GM18861 (cell line): Measurements from ENCODE around the gene BAAT.
"Not testable (repeated sequence)": the region's sequence is repeated elsewhere in the genome, so short reads cannot be mapped to it uniquely, and the experiment has no call there.

Experiments used
- ATAC-seq: cut with Tn5 transposase; IDR thresholded peaks from one replicate; pipeline ENCODE4 v1.9.1; 2021; ENCODE audit not compliant: unreplicated experiment

Gene BAAT

DNA sequence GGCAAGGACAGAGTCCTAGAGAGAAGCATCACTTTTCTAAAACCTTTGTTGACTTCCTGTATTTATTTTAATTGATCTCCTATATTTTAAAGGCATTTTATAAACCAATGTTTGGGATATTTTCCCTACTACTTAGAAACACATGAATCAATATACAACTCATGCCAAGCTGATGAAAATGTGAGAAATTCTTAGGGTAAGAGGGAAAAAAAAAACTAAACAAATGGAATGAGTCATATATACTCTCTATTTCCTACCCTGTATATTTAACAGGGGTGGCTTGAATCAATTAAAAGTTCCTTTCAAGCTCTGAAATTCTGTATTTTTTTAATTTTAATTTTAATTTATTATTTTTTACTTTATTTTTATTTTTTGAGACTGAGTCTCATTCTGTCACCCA is 19.6 kb downstream of the BAAT start:
- ATAC-seq, result no peak

DNA sequence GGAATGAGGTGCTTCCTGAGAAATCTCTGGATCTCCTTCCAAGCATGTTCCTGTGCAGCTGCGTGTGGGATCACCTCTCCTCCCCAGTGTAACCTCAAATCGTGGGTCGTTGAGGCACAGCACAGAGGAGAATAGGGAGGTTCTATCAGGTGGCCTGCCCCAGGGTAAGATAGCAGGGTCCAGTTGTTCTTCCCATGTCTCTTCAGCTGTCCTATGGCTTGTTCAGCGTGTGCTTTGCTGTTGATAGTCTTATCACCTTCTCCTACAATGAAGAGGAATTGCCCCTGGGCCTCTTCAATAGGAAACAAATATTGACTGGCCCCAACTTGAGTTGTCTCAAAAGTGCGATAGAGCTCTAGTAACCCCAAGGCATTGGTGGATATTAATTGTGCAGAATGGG is 22.4 kb downstream of the BAAT start:
- ATAC-seq, result no peak

DNA sequence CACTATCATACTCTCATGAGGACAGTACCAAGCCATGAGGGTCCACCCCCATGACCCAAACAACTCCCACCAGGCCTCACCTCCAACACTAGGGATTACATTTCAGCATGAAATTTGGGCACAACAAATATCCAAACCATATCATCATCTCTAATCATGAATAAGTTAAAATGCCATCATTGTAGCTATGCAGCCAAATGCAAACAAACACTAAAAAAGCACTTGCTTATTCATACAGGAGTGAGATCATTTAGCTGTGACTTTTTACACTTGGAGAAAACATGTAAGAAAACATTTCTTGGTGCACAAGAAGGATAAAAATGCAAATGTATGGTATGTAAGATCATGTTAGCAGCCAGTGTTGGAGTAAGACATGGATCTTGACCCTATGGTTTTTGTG is 24.2 kb downstream of the BAAT start:
- no peak for ATAC-seq

DNA sequence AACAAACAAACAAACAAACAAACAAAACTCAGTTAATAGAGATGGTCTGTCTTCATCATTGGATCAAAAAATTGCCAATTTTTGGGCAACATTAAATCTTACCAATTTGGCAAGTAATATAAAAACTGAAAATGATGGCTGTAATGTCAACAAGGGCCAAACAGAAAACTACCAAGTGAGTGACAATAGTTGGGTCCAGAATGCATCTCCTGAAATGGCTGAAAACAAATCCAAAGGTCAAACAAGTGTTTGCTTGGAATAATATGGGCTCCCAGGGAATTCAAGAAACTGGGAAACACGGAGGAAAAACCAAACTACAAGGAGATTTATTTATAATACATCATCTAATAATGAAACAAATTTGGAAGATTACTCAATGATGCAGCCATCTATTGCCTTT is 25.1 kb downstream of the BAAT start:
- ATAC-seq, result no peak

DNA sequence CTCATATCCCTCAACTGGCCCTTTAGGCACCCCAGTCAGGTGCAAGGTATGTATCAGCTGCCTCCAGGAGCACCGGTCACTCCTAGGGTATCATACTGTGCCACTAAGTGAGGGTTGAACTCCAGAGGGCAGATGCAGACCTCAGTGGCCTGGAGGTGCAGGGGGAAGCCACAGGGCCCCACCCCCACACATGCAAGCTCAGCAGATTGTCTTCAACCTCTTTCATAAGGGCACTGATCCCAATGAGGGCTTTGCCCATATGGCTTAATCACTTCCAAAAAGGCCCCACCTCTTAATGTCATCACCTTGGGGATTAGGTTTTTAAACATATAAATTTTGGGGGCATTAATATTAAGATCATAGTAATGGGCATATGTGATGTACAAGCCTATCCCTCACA is 28.2 kb downstream of the BAAT start:
- ATAC-seq, result no peak

DNA sequence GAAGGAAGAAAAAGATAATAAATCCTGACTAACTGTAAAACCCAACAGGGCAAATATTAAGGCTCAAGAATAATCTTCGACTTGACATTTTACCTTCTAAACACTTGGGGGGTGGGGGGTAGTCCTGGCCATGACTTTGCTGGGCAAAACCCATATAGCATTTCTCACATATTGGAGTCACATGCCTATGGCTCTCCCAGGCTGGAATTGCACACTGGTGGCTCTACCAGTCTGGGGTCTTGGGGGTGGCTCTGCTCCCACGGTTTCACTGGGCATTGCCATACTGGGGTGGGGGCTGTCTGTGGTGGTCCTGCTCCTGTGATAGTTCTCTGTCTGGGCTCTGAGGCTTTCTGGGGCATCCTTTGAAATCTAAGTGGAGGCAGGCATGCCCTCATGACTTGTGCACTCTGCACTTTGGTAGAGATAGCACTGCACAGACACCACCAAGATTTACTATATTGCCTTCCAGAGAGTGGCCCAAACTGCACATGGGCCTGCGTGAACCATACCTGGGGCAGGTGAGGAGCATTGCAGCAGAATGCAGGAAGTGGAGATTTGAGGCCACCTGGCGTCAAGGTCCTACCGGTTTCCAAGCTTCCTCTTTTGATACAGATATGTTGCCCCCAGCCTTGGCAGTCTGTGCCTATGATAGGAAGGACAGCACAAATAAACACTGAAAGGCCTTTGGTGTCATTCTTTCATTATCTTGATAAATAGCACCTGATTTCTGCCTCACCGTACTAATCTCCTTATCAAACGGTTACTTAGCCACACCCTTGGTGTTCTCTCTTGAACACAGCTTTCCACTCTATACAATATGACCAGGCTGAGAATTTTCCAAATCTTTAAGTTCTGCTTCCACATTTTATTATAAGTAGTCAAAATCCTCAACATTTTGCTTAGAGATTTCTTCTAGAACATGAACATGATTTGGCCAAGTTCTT is 29.8 kb downstream of the BAAT start:
- ATAC-seq, result no peak

DNA sequence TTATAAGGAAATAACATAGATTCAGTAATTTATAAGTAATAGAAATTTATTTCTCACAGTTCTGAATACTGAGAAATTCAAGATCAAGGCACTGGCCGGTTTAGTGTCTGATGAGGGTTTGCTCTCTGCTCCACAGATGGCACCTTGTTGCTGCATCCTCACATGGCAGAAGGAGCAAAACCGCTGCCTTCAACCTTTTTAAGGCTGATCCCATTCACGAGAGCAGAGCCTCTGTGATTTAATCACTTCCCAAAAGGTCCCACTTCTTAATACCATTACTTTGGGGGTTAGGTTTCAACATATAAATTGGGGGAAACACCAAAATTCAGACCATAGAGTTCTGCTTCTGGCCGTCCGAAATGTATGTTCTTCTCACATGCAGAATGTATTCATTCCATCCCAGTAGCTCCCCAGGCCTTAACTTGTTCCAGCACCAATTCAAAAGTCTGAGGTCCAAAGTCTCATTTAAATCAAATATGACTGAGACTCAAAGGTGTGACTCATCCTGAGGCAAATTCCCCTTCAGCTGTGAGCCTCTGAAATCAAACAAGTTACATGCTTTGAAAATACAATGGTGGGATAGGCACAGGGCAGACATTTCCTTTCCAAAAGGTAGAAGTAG is 30.6 kb downstream of the BAAT start:
- ATAC-seq, result no peak

DNA sequence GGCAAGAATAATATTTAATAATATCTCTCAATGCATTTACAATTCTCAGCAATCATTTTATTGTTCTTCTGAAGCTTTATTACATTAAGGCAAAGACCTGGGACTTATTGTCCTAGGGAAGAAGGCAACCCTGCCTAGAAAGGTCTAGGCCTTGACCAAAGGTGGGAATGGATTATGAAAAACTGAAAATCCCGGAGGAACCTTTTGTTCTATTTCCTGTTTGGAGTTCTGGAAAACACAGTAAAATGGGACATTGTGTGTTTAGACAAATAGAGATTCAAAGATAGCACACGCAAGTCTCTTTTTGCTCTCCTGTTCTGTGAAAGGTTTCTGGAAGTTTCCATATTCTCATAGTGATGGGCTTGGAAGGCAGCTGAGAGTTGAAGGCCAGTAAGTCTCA is 31.1 kb downstream of the BAAT start:
- no peak for ATAC-seq

DNA sequence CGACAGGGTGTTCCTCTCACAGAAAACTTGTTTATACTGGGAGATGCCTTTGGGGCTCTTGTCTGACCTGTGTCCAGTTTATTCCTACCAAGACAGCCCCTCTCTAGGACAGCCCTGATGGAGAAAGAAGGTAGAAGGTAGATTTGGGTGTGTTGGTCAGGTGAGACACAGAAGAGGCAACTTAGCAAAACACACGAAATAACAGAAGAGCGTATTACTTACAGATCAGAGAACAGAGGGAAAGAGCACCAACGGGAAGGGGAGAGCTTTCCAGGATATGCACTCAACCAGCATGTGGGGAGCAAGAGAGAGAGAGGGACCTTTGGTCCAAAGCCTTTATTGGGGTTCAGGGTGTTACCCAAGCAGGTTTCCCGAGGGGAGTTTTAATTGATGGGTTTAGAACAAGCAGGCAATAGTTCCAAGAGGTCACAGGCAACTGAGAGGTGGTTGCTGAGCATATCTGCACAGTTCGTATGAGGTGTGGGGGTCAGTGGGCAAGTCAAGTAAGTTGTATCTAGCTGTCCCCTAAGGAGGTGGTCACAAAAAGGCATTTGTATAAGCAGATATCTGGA is 31.8 kb downstream of the BAAT start:
- ATAC-seq, result no peak

DNA sequence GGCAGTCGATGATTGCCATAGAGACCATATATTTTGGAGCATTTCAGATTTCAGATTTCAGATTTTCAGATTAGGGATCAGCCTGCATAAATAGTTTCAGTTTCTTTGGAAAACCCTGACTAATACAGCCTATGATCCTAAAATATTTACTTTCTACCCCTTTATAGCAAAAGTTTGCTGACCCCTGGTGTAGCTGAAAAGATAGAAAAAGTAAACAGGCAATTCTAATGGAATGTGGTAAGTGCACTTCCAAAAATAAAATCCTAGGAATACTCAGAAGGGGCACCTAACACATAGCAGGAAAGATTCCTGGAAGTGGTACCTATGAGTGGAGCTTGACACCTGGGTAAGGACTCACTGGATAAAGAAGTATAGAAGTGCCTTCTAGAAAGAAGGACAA is 34.5 kb downstream of the BAAT start:
- ATAC-seq, result no peak

DNA sequence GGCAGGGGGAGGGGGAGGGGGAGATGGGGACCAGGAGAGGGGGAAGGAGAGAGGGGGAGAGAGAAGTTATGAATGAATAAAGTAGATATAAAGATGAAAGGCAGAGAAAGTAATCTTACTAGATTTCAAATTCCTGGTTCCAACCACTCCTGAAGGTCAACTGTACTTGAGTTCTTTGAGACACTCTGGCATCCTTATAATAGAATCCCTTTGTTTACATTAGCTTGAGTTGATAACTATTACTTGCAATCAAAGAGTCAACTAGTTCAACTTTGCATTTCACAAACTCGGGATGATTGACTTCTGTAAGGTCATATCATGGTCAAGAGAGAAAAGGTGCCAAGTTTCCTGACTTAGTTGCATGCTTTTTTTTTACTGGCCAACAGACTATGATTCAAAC is 42.2 kb downstream of the BAAT start:
- ATAC-seq, result no peak

DNA sequence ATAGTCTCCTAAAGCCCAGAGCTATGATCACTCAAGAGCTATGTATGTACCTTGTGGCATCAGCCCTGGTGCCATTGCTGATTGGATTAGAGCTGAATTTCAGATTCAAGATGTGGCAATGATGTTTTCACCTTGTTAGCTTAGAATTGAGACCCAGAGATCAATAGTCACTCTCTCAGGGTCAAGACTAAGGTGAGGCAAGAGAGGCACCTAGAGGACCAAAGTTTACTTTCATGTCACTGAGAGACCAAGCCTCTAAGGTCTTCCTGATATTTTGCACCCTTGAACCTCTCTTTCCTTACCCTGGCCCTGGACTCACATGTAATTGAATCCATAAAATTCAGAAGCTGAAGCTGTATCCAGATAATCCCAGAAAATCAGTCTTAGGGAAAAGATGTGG is 42.8 kb downstream of the BAAT start:
- ATAC-seq, result no peak

DNA sequence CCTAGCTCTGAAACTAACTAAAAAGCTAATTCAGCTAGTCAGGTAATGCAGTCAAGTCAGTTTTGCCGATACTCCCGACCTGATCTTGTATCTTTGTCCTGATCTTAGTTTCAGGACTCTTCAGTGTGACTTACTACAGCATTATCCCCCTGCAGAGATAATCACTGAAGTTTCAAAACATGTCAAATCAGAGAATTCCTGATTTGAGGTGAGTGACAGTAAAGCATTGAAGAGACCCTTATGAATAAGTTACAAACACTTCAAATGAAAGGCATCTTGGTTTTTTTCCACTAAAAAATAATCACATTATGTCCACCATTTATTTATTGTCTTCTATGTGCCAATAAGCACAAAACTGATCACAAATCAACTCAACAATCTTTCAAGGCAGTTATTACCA is 47.6 kb downstream of the BAAT start:
- no peak for ATAC-seq

DNA sequence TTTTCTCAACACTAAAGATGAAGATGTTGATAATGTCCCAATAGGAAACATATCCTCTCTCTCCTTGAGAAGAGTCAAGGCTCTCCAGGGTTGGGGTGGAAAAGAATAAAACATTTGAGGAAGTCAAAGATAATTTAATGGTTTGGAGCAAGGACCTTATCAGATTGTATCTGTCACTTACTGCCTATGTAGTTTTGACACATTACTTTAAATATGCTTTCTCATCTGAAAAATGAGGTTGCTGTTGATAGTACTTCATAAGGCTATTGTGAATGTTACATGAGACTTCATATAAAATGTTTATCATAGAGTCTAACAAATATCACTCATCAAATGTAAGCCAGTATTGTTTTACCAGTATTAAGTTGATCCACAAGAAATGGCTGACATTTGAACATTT is 48.7 kb downstream of the BAAT start:
- ATAC-seq, result no peak

DNA sequence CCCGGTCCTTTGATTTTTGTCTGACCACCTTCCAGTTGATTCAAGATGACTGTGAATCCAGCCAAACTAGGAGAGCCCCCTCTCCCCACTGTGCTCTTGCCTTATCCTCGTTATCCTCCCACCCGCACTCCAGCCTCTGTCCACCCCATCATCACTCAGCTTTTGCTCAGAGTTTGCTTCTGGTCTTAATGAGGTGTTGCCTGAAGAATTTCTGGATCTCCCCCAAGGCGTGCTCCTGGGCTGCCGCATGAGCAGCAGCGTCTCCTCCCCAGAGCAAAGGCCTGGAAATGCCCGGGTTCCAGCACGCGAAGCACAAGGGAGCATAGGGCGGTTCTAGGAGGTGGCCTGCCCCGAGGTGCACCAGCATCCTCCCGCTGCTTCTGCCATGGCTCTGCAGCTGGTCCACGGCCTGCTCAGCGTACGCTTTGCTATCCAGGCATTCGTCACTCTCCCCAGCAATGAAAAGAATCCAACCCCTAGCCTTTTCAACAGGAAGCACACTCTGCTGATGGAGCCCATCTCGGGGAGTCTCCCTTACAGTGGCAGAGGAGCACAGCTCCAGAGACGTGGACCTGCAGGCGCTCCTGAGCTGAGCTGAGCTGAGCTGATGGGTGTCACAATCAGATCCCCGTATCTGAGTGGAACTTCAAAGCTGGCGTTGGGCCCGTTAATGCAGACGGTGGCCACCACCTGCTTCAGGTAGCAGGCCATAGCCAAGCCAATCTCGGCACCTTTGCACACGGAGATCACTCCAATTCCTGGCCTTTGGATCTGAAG is 50.7 kb downstream of the BAAT start:
- ATAC-seq, result no peak

DNA sequence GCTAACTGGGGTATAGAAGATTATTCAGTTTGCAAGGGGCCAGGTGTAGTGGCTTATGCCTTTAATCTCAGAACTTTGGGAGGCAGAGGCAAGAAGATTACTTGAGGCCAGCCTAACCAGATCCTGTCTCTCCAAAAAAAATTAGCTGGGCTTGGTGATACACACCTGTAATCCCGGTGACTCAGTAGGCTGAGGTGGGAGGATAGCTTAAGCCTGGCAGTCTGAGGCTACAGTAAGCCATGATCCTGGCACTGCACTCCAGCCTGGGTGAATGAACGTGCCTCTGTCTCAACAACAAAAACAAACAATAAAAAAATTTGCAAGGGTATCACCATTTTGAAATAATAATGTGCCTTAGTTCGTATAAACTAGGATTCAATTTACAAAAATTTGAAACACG is 51.3 kb downstream of the BAAT start:
- no peak for ATAC-seq

DNA sequence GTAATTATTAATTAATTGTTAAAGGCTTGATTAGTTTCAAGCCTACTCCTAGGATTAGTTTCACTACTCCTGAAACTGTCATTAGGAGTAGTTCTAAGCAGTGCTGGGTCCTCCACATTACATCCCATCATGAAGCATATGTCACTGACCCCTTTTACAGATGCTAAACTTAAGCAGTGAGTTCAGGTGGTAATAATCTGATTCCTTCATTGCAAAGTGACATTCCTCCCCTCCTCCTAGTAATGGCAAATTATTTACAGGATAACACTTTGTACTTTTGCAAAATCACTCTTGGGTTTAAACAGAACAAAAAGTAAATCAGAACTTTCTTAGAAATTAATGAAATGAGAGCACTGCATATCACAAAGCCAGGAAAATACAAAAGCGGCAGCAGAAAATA is 52.4 kb downstream of the BAAT start:
- ATAC-seq, result no peak

DNA sequence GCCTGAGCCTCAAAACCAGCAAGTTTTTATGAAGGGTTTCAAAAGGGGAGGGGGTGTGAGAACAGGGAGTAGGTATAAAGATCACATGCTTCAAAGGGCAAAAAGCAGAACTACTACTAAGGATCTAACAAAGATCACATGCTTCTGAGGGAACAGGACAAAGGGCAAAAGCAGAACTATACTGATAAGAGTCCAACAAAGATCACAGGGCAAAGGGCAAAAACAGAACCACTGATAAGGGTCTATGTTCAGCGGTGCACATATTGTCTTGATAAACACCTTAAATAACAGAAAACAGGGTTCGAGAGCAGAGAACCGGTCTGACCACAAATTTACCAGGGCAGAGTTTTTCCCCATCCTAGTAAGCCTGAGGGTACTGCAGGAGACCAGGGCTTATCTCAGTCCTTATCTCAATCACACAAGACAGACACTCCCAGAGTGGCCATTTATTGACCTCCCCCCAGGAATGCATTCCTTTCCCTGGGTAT is 57.3 kb downstream of the BAAT start:
- ATAC-seq, result not testable (repeated sequence)

DNA sequence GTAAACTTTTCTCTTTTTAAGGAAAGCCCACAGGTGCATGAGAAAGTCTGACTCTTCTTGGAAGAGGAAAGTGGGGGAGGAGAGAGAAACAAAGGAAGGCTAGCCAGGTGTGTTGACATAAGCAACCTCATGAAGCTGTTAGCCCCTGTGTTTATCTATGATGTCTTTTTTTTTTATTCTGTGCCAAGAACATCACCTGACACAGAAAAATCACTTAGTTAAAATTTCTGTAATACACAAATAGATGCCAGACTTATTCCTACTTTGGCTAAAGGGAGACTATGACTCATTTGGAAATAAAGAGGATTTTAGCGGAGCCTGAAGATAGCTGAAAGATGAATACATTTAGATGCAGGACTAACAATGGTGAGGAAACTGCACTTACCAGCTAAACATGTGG is 58.3 kb downstream of the BAAT start:
- ATAC-seq, result no peak

DNA sequence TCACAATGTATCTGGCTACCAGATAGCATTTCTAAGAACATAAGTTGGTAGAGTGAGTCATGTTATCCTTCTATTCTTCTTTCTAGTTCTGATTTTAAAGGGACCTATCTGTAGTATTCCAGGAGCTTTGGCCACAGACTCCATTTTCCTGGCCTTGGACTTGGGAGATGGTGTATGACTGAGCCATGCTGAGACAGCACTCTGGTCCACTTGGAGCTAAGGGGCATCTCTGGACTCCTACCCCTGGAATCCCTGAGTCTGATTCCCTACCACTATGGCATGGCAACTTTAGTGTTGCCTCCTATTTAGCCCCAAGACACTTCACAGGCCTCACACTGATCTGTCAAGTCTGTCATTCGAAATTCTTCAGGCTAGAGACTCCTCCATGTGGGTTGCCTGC is 58.8 kb downstream of the BAAT start:
- no peak for ATAC-seq

DNA sequence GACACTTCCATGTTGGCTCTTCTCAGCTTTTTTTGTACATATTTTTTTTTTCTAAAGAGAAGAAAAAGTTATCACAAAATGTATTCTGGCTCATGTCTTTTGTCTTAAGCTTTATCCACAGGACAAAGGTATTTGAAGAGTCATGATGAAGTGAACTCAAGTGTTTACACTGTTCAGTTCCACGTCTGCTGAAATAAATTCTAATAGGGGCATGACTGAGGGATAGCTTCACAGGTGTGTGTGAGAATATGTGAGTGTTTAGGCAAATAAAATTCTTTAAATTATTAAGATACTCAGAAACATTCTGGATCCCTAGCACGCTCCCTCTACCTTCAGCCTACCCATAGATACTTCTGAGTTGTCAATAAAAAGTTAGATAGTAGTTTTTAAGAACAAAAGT is 59.8 kb downstream of the BAAT start:
- ATAC-seq, result no peak
